Skeletal muscle tissue (tissue), 4 donors: Measurements from ENCODE around the gene SLC25A21. TPM values are rescaled to one million over a fixed set of nuclear protein-coding genes. Genes with fewer than 3 reads are reported as not detected.
"Not testable (repeated sequence)": the region's sequence is repeated elsewhere in the genome, so short reads cannot be mapped to it uniquely, and the experiment has no call there.

Source experiments
- H3K27ac ChIP-seq: one replicate; pipeline ENCODE4 v1.7.0; 2013; ENCODE audit warnings: mild to moderate bottlenecking, low read depth, low read length, inconsistent platforms
- H3K27me3 ChIP-seq, 3 donors: one replicate each; pipeline ENCODE4 v1.7.0; 2013; ENCODE audit warnings: low read length in 3 of 3; ENCODE audit not compliant: control insufficient read depth in 3 of 3, insufficient read depth in 3 of 3
- H3K36me3 ChIP-seq, 3 donors: one replicate each; pipeline ENCODE4 v1.7.0; 2013; ENCODE audit warnings: low read length in 3 of 3; ENCODE audit not compliant: control insufficient read depth in 3 of 3, insufficient read depth in 3 of 3
- H3K4me1 ChIP-seq, 3 donors: one replicate each; pipeline ENCODE4 v1.7.0; 2013; ENCODE audit warnings: low read length in 3 of 3, mild to moderate bottlenecking in 3 of 3; ENCODE audit not compliant: control insufficient read depth in 3 of 3, insufficient read depth in 3 of 3
- H3K4me3 ChIP-seq, 3 donors: one replicate each; pipeline ENCODE4 v1.7.0; 2013; ENCODE audit warnings: low read length in 3 of 3
- H3K9ac ChIP-seq, 3 donors: one replicate each; pipeline ENCODE4 v1.7.0; 2013; ENCODE audit warnings: low read length in 3 of 3, mild to moderate bottlenecking in 3 of 3, moderate library complexity in 2 of 3, low read depth in 1 of 3
- H3K9me3 ChIP-seq, 3 donors: one replicate each; pipeline ENCODE4 v1.7.0; 2013; ENCODE audit warnings: low read length in 3 of 3; ENCODE audit not compliant: control insufficient read depth in 3 of 3
- total RNA-seq: library from RNA; depleted of rRNA; stranded (reverse); fragments of >200 nt; gene quantifications from one replicate; pipeline ENCODE4 v1.2.3, GENCODE V29; 2014
- donor health status: Osteomylitis.

SLC25A21 gene
- total RNA-seq, 1 donor from 2014 or later: 2.1 TPM

DNA sequence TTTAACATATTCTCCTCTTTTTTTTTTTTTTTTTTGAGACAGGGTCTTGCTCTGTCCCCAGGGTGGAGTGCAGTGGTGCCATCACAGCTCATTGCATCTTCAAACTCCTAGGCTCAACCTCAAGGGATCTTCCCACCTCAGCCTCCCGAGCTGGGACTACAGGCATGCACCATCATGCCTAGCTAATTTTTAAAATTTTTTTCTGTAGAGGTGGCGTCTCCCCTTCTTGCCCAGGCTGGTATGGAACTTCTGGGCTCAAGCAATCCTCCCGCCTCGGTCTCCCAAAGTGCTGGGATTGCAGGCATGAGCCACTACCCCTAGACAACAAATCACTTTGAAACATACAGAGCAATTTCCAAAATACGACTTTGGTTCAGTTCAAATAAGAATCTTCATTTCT lies 355.9 kb downstream of the SLC25A21 start:
- H3K27me3 ChIP-seq: no peaks in the 10 kb centered on the region
- H3K27ac ChIP-seq: no peak overlapping the region
- no peaks in the 10 kb centered on the region for H3K36me3 ChIP-seq
- no peaks in the 10 kb centered on the region for H3K4me1 ChIP-seq
- no peaks in the 10 kb centered on the region for H3K9me3 ChIP-seq
- H3K9ac ChIP-seq: no peak overlapping the region
- H3K4me3 ChIP-seq: no peak overlapping the region

DNA sequence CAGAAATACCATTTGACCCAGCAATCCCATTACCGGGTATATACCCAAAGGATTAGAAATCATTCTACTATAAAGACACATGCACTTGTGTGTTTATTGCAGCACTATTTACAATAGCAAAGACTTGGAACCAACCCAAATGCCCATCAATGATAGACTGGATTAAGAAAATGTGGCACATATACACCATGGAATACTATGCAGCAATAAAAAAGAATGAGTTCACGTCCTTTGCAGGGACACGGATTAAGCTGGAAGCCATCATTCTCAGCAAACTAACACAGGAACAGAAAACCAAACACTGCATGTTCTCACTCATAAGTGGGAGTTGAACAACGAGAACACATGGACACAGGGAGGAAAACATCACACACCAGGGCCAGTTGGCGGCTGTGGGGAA lies 357.6 kb downstream of the SLC25A21 start:
- not testable (repeated sequence) for H3K36me3 ChIP-seq, H3K27me3 ChIP-seq, H3K9me3 ChIP-seq, H3K27ac ChIP-seq, H3K4me1 ChIP-seq, H3K9ac ChIP-seq, H3K4me3 ChIP-seq

GRCh38 chr14:36810209-36810608 lies 362.2 kb downstream of the SLC25A21 start:
- H3K9me3 ChIP-seq: no peaks in the 10 kb centered on the region
- no peaks in the 10 kb centered on the region for H3K27me3 ChIP-seq
- no peak overlapping the region for H3K9ac ChIP-seq

GRCh38 chr14:36807727-36808126 lies 364.7 kb downstream of the SLC25A21 start:
- Histone ChIP-seq H3K4me1 (no peaks in the 10 kb centered on the region), H3K27ac (no peak overlapping the region), H3K4me3 (no peak overlapping the region), H3K27me3 (peaks cover 0 to 3% (median 0%) of the 10 kb centered on the region in 3 donors), H3K36me3 (no peaks in the 10 kb centered on the region), H3K9ac (no peak overlapping the region), H3K9me3 (no peaks in the 10 kb centered on the region)

More at GRCh38 chr14:36810209-36810608, 362.2 kb downstream of the SLC25A21 start:
- no peaks in the 10 kb centered on the region for H3K4me1 ChIP-seq
- H3K27ac ChIP-seq: no peak overlapping the region
- no peak overlapping the region for H3K4me3 ChIP-seq
- H3K36me3 ChIP-seq: no peaks in the 10 kb centered on the region

DNA sequence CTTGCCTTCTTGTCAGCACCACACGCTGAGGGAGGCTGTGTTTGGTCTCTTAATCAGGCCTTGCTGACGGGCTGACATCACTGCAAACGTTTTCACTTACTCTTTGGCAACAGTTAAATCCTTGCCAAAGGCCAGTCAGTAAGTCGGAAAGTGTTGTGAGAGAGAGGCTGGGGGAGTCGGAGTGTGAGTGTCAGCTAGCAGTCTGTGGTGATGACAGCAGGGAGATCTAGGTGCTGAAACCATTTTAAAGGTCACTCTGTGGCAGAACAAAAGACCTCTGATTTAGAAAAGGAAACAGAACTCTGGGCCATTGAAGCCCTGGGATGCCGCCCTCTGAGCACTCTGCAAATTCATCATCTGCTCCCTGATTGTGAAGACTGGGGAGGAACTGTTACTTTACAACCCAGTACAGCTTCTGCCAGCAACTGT lies 367.3 kb downstream of the SLC25A21 start:
- H3K4me1 ChIP-seq: no peaks in the 10 kb centered on the region
- no peak overlapping the region for H3K4me3 ChIP-seq
- H3K27ac ChIP-seq: no peak overlapping the region
- peaks cover 0 to 3% (median 0%) of the 10 kb centered on the region in 3 donors for H3K27me3 ChIP-seq
- no peak overlapping the region for H3K9ac ChIP-seq
- H3K9me3 ChIP-seq: no peaks in the 10 kb centered on the region
- H3K36me3 ChIP-seq: no peaks in the 10 kb centered on the region

- no peaks in the 10 kb centered on the region for H3K9me3 ChIP-seq
- H3K9ac ChIP-seq: no peak overlapping the region
- no peaks in the 10 kb centered on the region for H3K27me3 ChIP-seq
- H3K4me3 ChIP-seq: no peak overlapping the region
- H3K4me1 ChIP-seq: no peaks in the 10 kb centered on the region
- no peaks in the 10 kb centered on the region for H3K36me3 ChIP-seq
- H3K27ac ChIP-seq: no peak overlapping the region
Observed at GRCh38 chr14:36797634-36798033, 374.8 kb downstream of the SLC25A21 start.

DNA sequence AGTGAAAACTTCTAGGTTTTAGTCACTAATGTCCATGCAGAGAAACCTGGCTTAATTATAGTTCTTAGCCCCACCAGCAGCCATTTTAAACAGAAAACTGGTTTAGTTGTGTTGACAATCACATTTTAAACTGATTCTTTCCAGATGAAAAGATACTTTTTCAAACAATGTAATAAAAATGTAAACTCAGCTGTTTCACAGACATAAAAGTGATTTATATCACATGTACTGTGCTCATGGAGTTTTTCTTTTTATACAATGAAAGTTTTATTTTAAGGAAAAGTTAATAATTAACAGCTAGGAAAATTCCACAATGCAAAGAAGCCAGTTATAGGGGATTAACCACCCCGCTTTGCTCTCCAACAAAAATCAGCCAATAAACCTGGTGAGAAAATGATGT lies 381.0 kb downstream of the SLC25A21 start:
- Histone ChIP-seq H3K9ac (no peak overlapping the region), H3K9me3 (no peaks in the 10 kb centered on the region), H3K4me1 (no peaks in the 10 kb centered on the region), H3K36me3 (no peaks in the 10 kb centered on the region), H3K27ac (no peak overlapping the region), H3K4me3 (no peak overlapping the region), H3K27me3 (no peaks in the 10 kb centered on the region)

GRCh38 chr14:36785511-36785910 lies 386.9 kb downstream of the SLC25A21 start:
- Histone ChIP-seq H3K36me3 (no peaks in the 10 kb centered on the region), H3K27me3 (no peaks in the 10 kb centered on the region), H3K27ac (no peak overlapping the region), H3K4me3 (no peak overlapping the region), H3K9ac (no peak overlapping the region), H3K4me1 (no peaks in the 10 kb centered on the region), H3K9me3 (no peaks in the 10 kb centered on the region)

- Histone ChIP-seq H3K9me3 (no peaks in the 10 kb centered on the region), H3K4me3 (no peak overlapping the region), H3K27ac (no peak overlapping the region), H3K36me3 (no peaks in the 10 kb centered on the region), H3K27me3 (no peaks in the 10 kb centered on the region), H3K9ac (no peak overlapping the region), H3K4me1 (no peaks in the 10 kb centered on the region)
Observed at GRCh38 chr14:36784541-36784940, 387.9 kb downstream of the SLC25A21 start.

DNA sequence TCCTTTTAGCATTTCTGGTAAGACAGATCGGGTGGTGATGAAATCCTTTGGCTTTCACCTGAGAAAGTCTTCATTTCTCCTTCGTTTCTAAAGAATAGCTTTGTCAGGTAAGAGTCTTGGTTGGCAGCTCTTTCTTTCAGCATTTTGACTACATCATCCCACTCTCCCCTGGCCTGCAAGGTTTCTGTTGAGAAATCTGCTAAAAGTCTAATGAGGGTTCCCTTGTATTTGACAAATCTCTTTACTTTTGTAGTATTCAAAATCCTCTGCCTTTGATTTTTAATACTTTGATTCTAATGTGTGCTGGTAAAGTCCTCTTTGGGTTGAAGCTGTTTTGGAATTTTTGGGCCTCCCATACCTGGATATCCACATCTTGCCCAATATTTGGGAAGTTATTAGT lies 390.5 kb downstream of the SLC25A21 start:
- no peak overlapping the region for H3K27ac ChIP-seq
- H3K9ac ChIP-seq: no peak overlapping the region
- no peaks in the 10 kb centered on the region for H3K36me3 ChIP-seq
- H3K27me3 ChIP-seq: no peaks in the 10 kb centered on the region
- no peak overlapping the region for H3K4me3 ChIP-seq
- no peaks in the 10 kb centered on the region for H3K4me1 ChIP-seq
- H3K9me3 ChIP-seq: no peaks in the 10 kb centered on the region

- H3K4me1 ChIP-seq: no peaks in the 10 kb centered on the region
- H3K27me3 ChIP-seq: no peaks in the 10 kb centered on the region
- no peak overlapping the region for H3K27ac ChIP-seq
- H3K36me3 ChIP-seq: no peaks in the 10 kb centered on the region
- no peak overlapping the region for H3K9ac ChIP-seq
- no peak overlapping the region for H3K4me3 ChIP-seq
- no peaks in the 10 kb centered on the region for H3K9me3 ChIP-seq
Observed at GRCh38 chr14:36773558-36773957, 398.8 kb downstream of the SLC25A21 start.
